GM21515 (cell line): ENCODE data around the gene RPL14.

Experiments
- ATAC-seq: cut with Tn5 transposase; IDR thresholded peaks from one replicate; pipeline ENCODE4 v1.9.1; 2021; ENCODE audit not compliant: unreplicated experiment

RPL14 gene

GRCh38 chr3:40518067-40518466 lies 60.9 kb downstream of the RPL14 start:
- no peak for ATAC-seq
